OCI-LY3 (cell line): ENCODE measurements around the gene NUB1.

Experiments used
- H2AFZ ChIP-seq: fragments of 200-600, 300-600 bp; shearing (Covaris generic); 2 replicates; pipeline ENCODE4 v1.6.0; 2014; ENCODE audit warnings: antibody characterized with exemption, low read depth, low read length
- H3K27ac ChIP-seq: fragments of 200-600, 300-600 bp; sonication (generic); 2 replicates; pipeline ENCODE4 v1.5.1; 2014; ENCODE audit warnings: mild to moderate bottlenecking, low read length, moderate library complexity, mixed read lengths
- H3K27me3 ChIP-seq: fragments of 200-600, 300-600 bp; sonication (generic); 2 replicates; pipeline ENCODE4 v1.6.1; 2014; ENCODE audit warnings: low read depth, low read length, mixed read lengths
- H3K36me3 ChIP-seq: fragments of 200-600, 300-600 bp; sonication (generic); replicated peaks from 2 replicates; pipeline ENCODE3; 2014; ENCODE audit warnings: low read depth, low read length, mixed read lengths
- H3K4me1 ChIP-seq: fragments of 300-600, 200-600 bp; sonication (generic); 2 replicates; pipeline ENCODE4 v1.6.1; 2014; ENCODE audit warnings: low read length, mixed read lengths
- H3K4me2 ChIP-seq: fragments of 200-600, 300-600 bp; sonication (generic); 2 replicates; pipeline ENCODE4 v1.6.1; 2014; ENCODE audit warnings: low read length, mixed read lengths
- H3K4me3 ChIP-seq: fragments of 300-600, 200-600 bp; sonication (generic); 2 replicates; pipeline ENCODE4 v1.5.1; 2014; ENCODE audit warnings: antibody characterized with exemption, mild to moderate bottlenecking, low read length, moderate library complexity
- H3K79me2 ChIP-seq: fragments of 300-600, 200-600 bp; shearing (Covaris generic); 2 replicates; pipeline ENCODE4 v1.6.1; 2014; ENCODE audit warnings: mild to moderate bottlenecking, low read length, mixed read lengths
- H3K9ac ChIP-seq: fragments of 300-600, 200-600 bp; shearing (Covaris generic); 2 replicates; pipeline ENCODE4 v1.6.0; 2014; ENCODE audit warnings: mild to moderate bottlenecking, low read length, moderate library complexity
- H3K9me3 ChIP-seq: fragments of 200-600, 300-600 bp; shearing (Covaris generic); 2 replicates; pipeline ENCODE4 v1.6.1; 2014; ENCODE audit warnings: low read length, mixed read lengths; ENCODE audit not compliant: insufficient read depth
- H4K20me1 ChIP-seq: fragments of 200-600, 300-600 bp; sonication (generic); 2 replicates; pipeline ENCODE4 v1.6.1; 2016; ENCODE audit warnings: low read length, mixed read lengths; ENCODE audit not compliant: insufficient read depth
- CTCF ChIP-seq: fragments of 200-600, 300-600 bp; sonication (generic); IDR thresholded peaks from 2 replicates; pipeline ENCODE4 v1.5.1; 2014; ENCODE audit warnings: antibody characterized with exemption, low read length, low read depth
- EZH2phosphoT487 ChIP-seq: fragments of 200-600 bp; shearing (Covaris generic); IDR thresholded peaks from 2 replicates; pipeline ENCODE4 v1.6.1; 2018; ENCODE audit warnings: antibody characterized with exemption, mixed run types, low read depth

NUB1 gene

GRCh38 chr7:151315038-151315655, 26.5 kb upstream of the NUB1 start:
- peaks cover 13% of the 10 kb centered on the region; the same call in 1 of the 2 replicates for H3K27me3 ChIP-seq
- no peaks in the 10 kb centered on the region for H3K36me3 ChIP-seq
- H3K9ac ChIP-seq = no peak overlapping the region
- no peaks in the 10 kb centered on the region for H3K79me2 ChIP-seq
- TF ChIP-seq EZH2phosphoT487 (no peak), CTCF (peak; percentile 85)
- H3K4me3 ChIP-seq = no peak overlapping the region
- no peak overlapping the region for H3K27ac ChIP-seq
- H3K4me2 ChIP-seq = peak overlapping the region; percentile 39
- H3K4me1 ChIP-seq = peaks cover 4% of the 10 kb centered on the region; the same call in 1 of the 2 replicates
- H2AFZ ChIP-seq = no peak overlapping the region
- no peaks in the 10 kb centered on the region for H4K20me1 ChIP-seq
- peaks cover 18% of the 10 kb centered on the region for H3K9me3 ChIP-seq

- Histone ChIP-seq H3K4me1 (peaks cover 4% of the 10 kb centered on the region; the same call in 1 of the 2 replicates), H3K9ac (no peak overlapping the region), H3K4me2 (no peak overlapping the region), H3K79me2 (no peaks in the 10 kb centered on the region), H3K9me3 (peaks cover 14% of the 10 kb centered on the region), H3K4me3 (no peak overlapping the region), H2AFZ (no peak overlapping the region), H3K27ac (no peak overlapping the region), H3K36me3 (no peaks in the 10 kb centered on the region), H3K27me3 (0 out of 2 replicates have a peak, but pooled peaks cover 10% of the 10 kb centered on the region), H4K20me1 (no peaks in the 10 kb centered on the region)
- TF ChIP-seq CTCF (no peak), EZH2phosphoT487 (no peak)
Observed at GRCh38 chr7:151316896-151317295, 24.7 kb upstream of the NUB1 start.

- peaks cover 4% of the 10 kb centered on the region; the same call in 1 of the 2 replicates for H3K4me1 ChIP-seq
- H3K79me2 ChIP-seq = no peaks in the 10 kb centered on the region
- H3K4me2 ChIP-seq = no peak overlapping the region
- TF ChIP-seq CTCF (no peak), EZH2phosphoT487 (no peak)
- H2AFZ ChIP-seq = no peak overlapping the region
- H3K27me3 ChIP-seq = 0 out of 2 replicates have a peak, but pooled peaks cover 10% of the 10 kb centered on the region
- H3K27ac ChIP-seq = no peak overlapping the region
- no peak overlapping the region for H3K4me3 ChIP-seq
- H3K9ac ChIP-seq = no peak overlapping the region
- H3K36me3 ChIP-seq = no peaks in the 10 kb centered on the region
- H3K9me3 ChIP-seq = peaks cover 15% of the 10 kb centered on the region
- H4K20me1 ChIP-seq = no peaks in the 10 kb centered on the region
Observed at GRCh38 chr7:151317936-151318335, 23.7 kb upstream of the NUB1 start.

GRCh38 chr7:151319189-151319588, 22.4 kb upstream of the NUB1 start:
- H3K79me2 ChIP-seq = no peaks in the 10 kb centered on the region
- peaks cover 12% of the 10 kb centered on the region; the same call in 1 of the 2 replicates for H3K27me3 ChIP-seq
- no peak overlapping the region for H3K9ac ChIP-seq
- H3K4me2 ChIP-seq = no peak overlapping the region
- no peak for TF ChIP-seq EZH2phosphoT487
- TF ChIP-seq CTCF = no peak
- no peak overlapping the region for H3K27ac ChIP-seq
- H3K36me3 ChIP-seq = no peaks in the 10 kb centered on the region
- H3K4me3 ChIP-seq = no peak overlapping the region
- peaks cover 15% of the 10 kb centered on the region for H3K9me3 ChIP-seq
- peaks cover 4% of the 10 kb centered on the region; the same call in 1 of the 2 replicates for H3K4me1 ChIP-seq
- no peaks in the 10 kb centered on the region for H4K20me1 ChIP-seq
- H2AFZ ChIP-seq = no peak overlapping the region
